Daoy (cell line): ENCODE data around the gene TTBK1. TPM values are rescaled to one million over a fixed set of nuclear protein-coding genes. Genes with fewer than 3 reads are reported as not detected.
A peak's percentile ranks its signal among the peaks of the same experiment; 100 is the strongest.

Experiments used
- DNase-seq: peaks from one replicate; pipeline ENCODE4 v3.0.0-alpha.2; 2015; ENCODE audit warnings: low read depth
- total RNA-seq: library from RNA; depleted of rRNA; stranded (reverse); fragments of >200 nt; shearing (Covaris generic); gene quantifications from 2 replicates; pipeline ENCODE4 v1.2.3, GENCODE V29; 2014

TTBK1 gene
- total RNA-seq, 1 experiment from 2014 or later = not detected

GRCh38 chr6:43255408-43256054 is 12.2 kb downstream of the TTBK1 start:
- DNase-seq = no peak

- DNase-seq = no peak
These were observed 13.5 kb downstream of the TTBK1 start for GRCh38 chr6:43256670-43257366.

GRCh38 chr6:43257367-43258145 is 14.3 kb downstream of the TTBK1 start:
- DNase-seq = no peak

DNA sequence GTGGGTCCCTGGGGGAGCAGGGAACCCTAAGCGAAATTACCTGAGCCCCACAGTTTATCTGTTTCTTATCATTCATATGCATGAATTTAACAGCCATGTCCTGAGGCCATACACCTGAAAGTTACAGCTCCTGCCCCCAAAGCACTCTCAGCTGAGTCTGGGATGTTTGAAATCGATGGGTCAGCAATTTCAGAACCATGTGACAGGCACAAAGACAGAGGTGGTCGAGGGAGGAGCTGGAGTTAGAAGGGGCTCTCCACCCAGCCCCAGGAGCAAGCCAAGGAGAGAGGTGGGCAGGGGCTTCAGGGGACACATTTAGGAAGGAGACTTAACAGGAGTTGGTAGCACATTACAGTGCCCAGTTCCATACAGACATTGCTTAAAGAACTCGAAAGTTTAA is 14.9 kb downstream of the TTBK1 start:
- no peak for DNase-seq

DNA sequence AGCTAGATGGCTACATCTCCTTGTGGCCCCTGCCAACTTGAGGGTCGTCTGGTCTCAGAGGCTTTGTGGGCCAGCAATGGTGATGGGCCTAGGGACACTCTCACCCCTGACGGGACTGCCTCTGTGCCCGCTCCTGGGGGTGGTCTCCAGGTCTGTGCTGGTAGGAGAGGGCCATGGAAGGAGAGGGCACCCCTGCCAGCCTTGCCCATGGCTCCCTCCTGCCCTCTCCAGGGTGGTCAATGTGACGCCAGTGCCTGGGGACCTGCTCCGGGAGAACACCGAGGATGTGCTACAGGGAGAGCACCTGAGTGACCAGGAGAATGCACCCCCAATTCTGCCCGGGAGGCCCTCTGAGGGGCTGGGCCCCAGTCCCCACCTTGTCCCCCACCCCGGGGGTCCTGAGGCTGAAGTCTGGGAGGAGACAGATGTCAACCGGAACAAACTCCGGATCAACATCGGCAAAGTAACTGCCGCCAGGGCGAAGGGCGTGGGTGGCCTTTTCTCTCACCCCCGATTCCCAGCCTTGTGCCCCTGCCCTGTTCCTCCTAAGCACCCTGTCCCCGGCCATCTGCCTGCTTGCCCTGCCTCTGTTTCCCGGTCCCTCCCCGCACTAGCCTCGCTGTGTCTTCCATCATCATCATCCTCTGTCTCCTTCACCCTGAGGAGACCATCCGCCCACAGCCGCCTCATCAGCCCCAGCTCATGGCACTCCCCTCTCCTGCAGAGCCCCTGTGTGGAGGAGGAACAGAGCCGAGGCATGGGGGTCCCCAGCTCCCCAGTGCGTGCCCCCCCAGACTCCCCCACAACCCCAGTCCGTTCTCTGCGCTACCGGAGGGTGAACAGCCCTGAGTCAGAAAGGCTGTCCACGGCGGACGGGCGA is 15.8 kb downstream of the TTBK1 start:
- DNase-seq = no peak

- DNase-seq = no peak
These were observed 17.5 kb downstream of the TTBK1 start for GRCh38 chr6:43260791-43261190.

GRCh38 chr6:43261198-43261597 is 17.9 kb downstream of the TTBK1 start:
- DNase-seq = no peak

GRCh38 chr6:43262000-43262779 is 18.9 kb downstream of the TTBK1 start:
- DNase-seq = no peak

GRCh38 chr6:43262780-43263313 is 19.6 kb downstream of the TTBK1 start:
- no peak for DNase-seq

GRCh38 chr6:43263314-43264178 is 20.3 kb downstream of the TTBK1 start:
- peak; percentile 78 for DNase-seq

GRCh38 chr6:43264599-43265145 is 21.4 kb downstream of the TTBK1 start:
- no peak for DNase-seq

- no peak for DNase-seq
These were observed 22.3 kb downstream of the TTBK1 start for GRCh38 chr6:43265564-43265963.

DNA sequence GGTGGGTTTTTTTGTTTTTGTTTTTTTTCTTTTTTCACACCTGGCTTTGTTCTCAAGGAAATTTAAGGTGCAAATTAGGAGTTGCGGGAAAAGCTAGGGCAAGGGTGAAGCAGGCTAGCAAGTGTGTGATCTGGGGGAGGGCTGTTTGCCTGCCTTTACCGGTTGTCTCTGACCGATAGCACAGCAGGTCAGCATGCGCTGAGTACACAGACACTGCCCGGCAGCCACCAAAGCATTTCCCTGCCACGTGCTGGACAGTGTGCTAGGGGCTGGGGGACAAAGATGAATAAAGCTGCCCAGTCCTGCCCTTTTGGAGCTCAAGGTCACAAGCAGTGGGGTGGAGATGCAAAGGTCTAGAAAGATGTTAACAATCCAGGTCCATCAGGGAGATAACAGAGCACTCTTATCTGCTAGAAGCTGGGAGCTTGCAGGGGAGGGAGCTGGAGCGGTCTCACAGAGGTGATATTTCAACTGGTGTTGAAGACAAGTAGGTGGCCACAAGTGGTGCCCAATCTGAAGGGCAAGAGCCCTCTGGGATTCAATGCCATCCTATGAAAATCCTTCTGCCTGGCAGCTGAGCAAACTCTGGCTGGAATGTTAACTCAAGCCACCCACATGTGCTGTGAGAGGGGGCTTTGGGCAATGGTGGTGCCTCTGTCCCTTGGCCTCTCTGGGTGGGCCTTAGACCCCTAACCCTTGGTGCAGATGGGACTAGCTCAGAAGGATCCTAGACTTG is 24.5 kb downstream of the TTBK1 start:
- no peak for DNase-seq

GRCh38 chr6:43268355-43268700 is 25.0 kb downstream of the TTBK1 start:
- DNase-seq = no peak

GRCh38 chr6:43268782-43269272 is 25.5 kb downstream of the TTBK1 start:
- DNase-seq = no peak

GRCh38 chr6:43269273-43270007 is 26.2 kb downstream of the TTBK1 start:
- no peak for DNase-seq

DNA sequence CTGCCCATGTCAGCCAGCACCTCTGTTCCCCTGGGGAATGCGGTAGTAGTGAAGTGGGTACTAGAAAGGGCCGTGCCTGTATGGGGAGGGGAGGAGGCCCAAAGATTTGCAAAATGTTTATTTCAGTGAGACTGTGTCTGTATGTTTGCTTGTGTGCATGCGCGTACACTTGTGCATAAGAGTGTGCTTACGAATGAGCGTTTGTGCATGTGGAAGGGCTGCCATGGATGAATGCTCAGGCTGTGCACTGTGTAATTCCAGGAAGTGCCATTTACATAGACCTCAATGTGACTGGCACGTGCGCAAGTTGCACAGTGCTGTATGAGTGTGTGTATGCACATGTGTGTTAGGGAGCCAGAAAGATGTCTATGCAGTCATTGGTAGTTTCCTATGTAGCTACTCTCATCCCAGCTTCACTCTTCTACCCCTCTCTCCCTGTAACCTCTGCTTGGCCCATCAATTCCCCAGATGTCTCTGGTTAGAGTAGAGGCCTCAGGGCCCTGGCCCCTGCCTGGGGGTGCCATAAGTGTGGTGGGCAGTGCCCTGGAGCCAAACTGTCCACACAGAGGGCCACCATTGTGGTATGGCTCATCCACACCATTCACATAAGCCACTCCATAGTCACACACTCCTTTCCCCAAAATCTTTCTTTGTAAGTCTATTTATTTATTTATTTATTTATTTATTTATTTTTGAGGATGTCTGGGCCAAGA is 28.0 kb downstream of the TTBK1 start:
- no peak for DNase-seq
